Suprapubic skin (tissue), 4 donors: ENCODE data around the gene PKMYT1.

ENCODE experiments used
- EP300 ChIP-seq: sonication (generic); formaldehyde crosslinking; IDR thresholded peaks from one replicate; pipeline ENCODE4 v1.6.1; 2017; ENCODE audit warnings: antibody characterized with exemption
- POLR2A ChIP-seq, 2 donors: fragments of 450-650 bp; IDR thresholded peaks; one replicate each; pipeline ENCODE4 v1.6.1; 2017; ENCODE audit warnings: antibody characterized with exemption in 2 of 2, mild to moderate bottlenecking in 2 of 2, moderate library complexity in 2 of 2
- POLR2AphosphoS5 ChIP-seq, 3 donors: sonication (generic); formaldehyde crosslinking; IDR thresholded peaks; one replicate each; pipeline ENCODE4 v1.6.1; 2017; ENCODE audit warnings: antibody characterized with exemption in 3 of 3
- TF ChIP-seq, protein P1 (sequence below), 2 donors: fragments of 200-600 bp in 1 of 2; fragments of 450-650 bp in 1 of 2; sonication (generic) in 1 of 2; IDR thresholded peaks; one replicate each; pipeline ENCODE4 v1.5.1; 2016 to 2019; ENCODE audit warnings: antibody characterized with exemption in 2 of 2, mild to moderate bottlenecking in 1 of 2, moderate library complexity in 1 of 2

DNA sequence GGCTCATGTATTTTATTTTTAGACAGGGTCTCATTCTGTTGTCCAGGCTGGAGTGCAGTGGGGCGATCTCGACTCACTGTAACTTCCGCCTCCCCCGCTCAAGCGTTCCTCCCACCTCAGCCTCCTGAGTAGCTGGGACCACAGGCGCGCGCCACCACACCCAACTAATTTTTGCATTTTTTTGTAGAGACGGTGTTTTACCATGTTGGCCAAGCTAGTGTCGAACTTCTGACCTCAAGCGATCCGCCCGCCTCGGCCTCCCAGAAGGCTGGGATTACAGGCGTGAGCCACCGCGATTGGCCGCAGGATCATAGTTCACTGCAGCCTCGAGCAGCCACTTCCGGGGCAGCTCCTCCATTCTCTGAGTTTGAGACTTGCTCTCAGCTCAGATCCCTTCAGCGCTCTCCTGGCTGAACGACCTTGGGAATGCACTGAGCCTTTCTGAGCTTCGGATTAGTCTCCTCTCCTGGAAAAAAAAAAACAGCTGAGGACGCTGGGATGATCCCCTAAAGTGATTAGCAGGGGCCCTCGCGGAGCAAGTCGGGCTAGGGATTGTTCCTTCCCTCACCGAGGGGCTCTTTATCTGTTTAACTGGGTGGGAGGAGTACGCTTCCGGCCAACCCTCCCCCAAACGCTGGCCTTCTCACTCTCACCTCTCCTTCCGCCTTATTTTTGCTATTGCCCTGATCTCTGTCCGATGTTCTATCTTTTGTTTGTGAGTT lies 1.1 kb upstream of the PKMYT1 start:
- TF ChIP-seq POLR2A (IDR thresholded peaks at IDR 0.05), result no peak
- TF ChIP-seq EP300, result no peak
- TF ChIP-seq, protein P1, sequence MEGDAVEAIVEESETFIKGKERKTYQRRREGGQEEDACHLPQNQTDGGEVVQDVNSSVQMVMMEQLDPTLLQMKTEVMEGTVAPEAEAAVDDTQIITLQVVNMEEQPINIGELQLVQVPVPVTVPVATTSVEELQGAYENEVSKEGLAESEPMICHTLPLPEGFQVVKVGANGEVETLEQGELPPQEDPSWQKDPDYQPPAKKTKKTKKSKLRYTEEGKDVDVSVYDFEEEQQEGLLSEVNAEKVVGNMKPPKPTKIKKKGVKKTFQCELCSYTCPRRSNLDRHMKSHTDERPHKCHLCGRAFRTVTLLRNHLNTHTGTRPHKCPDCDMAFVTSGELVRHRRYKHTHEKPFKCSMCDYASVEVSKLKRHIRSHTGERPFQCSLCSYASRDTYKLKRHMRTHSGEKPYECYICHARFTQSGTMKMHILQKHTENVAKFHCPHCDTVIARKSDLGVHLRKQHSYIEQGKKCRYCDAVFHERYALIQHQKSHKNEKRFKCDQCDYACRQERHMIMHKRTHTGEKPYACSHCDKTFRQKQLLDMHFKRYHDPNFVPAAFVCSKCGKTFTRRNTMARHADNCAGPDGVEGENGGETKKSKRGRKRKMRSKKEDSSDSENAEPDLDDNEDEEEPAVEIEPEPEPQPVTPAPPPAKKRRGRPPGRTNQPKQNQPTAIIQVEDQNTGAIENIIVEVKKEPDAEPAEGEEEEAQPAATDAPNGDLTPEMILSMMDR (IDR thresholded peaks at IDR 0.05), result no peak
- no peak for TF ChIP-seq POLR2AphosphoS5 (IDR thresholded peaks at IDR 0.05)
